Prostate gland (tissue), 2 donors: ENCODE data around the gene NEURL1.

Source experiments
- CTCF ChIP-seq, 4 experiments: fragments of 200-600 bp in 2 of 4; fragments of 450-650 bp in 2 of 4; sonication (generic) in 2 of 4; IDR thresholded peaks; 1 replicate in 3 of 4; 2 replicates in 1 of 4; pipeline ENCODE4 v1.5.1; 2016 to 2019; ENCODE audit warnings: antibody characterized with exemption in 4 of 4, mild to moderate bottlenecking in 2 of 4, moderate library complexity in 2 of 4
- POLR2A ChIP-seq: fragments of 450-650 bp; IDR thresholded peaks from one replicate; pipeline ENCODE4 v1.6.1; 2016; ENCODE audit warnings: antibody characterized with exemption, mild to moderate bottlenecking
- POLR2AphosphoS5 ChIP-seq: sonication (generic); formaldehyde crosslinking; IDR thresholded peaks from one replicate; pipeline ENCODE4 v1.6.1; 2017; ENCODE audit warnings: antibody characterized with exemption

- TF ChIP-seq CTCF (IDR thresholded peaks at IDR 0.05) (peak in 3 of 4 experiments; percentile 35 to 59 (median 47)), POLR2A (no peak), POLR2AphosphoS5 (no peak)
Measured at GRCh38 chr10:103481974-103482531, 11.5 kb upstream of the NEURL1 start.
